GM21723 (cell line): Measurements from ENCODE around the gene FRMD5.
"Not testable (repeated sequence)": the region's sequence is repeated elsewhere in the genome, so short reads cannot be mapped to it uniquely, and the experiment has no call there.

Experiments used
- ATAC-seq: cut with Tn5 transposase; IDR thresholded peaks from one replicate; pipeline ENCODE4 v1.9.1; 2021; ENCODE audit warnings: mild to moderate bottlenecking, moderate library complexity; ENCODE audit not compliant: unreplicated experiment

FRMD5 gene

DNA sequence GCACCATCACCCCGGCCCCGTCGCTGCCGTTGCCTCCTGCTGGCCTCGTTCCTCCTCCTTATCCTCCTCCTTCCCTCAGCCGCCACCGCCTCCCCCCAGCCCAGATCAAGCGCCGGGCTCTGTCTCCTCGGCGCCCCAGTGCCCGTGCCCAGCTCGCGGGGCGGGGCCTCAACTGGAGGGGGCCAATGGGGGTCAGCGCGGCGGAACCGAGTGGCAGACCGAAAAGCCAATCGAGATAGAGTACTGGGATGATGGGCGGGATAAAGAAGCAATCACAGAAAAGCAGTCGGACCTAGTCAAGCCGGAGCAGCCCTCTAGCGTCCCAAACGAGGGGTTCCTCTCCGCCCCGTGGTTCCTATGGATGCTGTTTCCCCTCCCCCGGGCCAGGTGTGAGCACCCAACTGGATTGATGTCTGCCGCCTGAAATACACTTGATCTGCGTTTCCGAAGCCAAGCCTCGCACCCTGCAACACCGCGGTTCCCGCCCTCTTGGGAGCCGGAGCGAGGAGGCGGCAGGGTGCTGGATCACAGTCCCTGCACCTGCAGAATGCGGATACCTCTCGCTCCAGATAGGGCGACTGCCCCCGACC is at the start of gene FRMD5:
Gene FRMD5, minus strand, starts transcription at position 121 of the 590 bp plus-strand sequence.
- ATAC-seq = peak; percentile 96

DNA sequence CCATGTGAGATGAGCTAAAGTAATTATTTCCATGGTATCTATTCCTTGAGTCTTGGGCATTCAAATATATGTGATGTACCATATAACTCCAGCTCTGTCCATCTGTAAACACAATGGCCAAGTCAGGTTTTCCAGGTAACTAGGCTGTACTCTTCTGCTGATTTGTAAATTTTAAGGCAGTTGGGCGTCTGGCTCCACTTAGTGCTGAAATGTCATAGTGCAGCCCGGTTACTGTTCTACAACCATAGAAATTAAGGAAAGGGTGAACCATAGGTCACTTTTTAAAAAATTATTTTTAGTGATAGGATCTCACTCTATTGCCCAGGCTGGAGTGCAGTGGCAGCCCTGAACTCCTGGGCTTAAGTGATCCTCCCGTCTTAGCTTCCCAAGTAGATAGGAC is 48.8 kb upstream of the FRMD5 start:
- no peak for ATAC-seq

DNA sequence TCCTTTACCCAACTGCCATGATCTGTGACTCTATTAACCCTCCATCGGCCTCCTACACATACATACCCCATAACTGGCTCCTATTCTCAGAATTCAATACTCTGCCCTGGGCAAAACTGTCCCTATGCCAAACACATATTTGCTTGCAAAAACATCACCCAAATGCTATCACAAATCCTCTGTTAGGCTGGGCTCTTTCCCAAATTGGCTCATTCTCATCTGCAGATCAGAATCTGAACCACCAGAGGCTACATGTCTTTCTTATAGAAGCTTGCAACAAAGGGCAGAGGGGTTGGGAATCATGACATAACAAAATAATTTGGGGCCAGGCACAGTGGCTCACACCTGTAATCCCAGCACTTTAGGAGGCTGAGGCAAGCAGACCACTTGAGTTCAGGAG is 48.1 kb upstream of the FRMD5 start:
- ATAC-seq = no peak

DNA sequence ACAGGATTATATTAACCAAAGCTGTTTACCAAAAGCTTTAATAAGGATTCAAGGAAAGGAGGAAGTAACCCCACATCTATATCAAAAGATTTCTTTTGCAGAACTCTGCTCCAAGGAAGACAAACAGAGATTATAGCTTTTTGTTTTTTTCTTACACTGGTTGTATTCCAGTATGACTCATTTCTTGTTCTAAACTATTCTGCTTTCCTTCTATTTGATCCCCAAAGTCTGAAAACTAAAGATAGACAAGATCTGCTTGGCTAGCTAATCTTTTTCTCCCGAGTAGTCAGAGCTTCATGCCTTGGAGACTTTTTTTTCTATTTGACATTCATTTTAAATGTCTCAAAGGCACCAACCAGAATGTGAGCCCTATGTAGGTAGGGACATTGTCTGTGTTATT is 36.8 kb upstream of the FRMD5 start:
- ATAC-seq = no peak

DNA sequence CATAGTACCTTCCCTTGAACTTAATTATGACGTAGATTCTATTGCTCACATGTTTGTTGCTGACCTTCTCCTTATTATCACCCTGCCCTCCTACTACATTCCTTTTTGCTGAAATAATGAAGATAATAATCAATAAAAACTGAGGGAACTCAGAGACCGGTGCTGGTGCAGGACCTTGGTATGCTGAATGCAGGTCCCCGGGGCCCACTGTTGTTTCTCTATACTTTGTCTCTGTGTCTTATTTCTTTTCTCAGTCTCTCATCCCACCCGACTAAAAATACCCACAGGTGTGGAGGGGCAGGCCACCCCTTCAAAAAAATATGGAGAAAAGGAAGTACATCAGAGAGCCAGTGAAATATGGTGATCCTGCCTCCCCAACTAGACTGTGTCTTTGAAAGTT is 34.2 kb upstream of the FRMD5 start:
- not testable (repeated sequence) for ATAC-seq

DNA sequence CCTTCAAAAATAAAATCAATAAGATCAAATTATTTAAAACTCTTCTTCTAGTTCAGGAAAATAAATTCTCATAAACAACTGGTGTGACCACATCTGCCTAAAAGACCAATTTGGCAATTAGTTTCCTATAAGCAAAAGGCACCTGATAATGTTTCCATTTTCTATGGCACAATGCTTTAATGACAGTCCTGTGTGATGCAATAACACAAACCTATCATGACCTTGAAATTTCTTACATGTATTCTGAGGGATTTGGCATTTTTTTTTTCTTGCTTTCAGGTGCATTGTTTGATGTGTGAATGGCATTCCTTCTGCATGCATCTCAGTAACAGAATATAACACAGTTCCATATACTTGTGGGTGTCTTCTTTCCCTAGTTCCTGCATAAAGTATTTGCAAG is 32.5 kb upstream of the FRMD5 start:
- ATAC-seq = no peak

DNA sequence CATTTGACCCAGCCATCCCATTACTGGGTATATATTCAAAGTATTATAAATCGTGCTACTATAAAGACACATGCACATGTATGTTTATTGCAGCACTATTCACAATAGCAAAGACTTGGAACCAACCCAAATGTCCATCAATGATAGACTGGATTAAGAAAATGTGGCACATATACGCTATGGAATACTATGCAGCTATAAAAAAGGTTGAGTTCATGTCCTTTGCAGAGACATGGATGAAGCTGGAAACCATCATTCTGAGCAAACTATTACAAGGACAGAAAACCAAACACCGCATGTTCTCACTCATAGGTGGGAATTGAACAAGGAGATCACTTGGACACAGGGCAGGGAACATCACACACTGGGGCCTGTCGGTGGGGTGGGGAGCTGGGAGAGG is 31.9 kb upstream of the FRMD5 start:
- ATAC-seq = not testable (repeated sequence)

DNA sequence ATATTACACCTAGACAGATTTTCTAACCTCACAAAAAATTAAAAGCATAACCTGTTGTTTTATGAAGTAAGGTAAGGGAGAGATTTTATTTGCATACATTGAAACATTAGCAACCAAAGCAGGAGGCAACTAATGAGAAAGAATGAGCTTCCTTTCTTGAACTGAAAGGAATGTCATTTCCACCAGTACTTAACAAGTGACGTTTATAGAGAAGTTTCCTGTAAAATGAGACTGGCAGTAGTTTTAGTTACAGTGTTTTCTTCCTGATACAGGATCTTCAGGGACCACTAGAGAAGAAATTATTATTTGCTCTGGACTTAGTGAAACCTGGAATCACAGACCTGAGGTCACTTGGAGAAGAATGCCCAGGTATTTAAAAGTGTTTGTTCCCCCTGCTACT is 27.4 kb upstream of the FRMD5 start:
- ATAC-seq = no peak

DNA sequence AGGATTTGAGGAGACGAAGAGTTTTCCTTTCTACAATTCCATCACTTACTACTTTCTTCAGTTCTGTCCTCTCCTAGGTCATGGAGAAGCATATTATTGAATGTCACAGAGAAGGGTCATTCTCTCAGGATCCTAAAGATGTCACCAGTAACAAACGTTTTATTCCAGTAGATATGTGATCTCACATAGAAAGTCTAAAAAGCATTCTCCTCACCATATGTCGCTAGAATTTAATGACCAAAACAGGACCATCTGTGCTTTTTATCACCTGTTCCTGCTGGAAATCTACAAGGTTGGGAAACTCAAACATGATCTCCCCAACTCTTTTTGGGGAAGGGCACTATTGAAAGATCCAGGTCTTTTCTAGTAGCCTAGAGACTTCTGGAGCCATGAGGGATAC is 24.0 kb upstream of the FRMD5 start:
- ATAC-seq = no peak

DNA sequence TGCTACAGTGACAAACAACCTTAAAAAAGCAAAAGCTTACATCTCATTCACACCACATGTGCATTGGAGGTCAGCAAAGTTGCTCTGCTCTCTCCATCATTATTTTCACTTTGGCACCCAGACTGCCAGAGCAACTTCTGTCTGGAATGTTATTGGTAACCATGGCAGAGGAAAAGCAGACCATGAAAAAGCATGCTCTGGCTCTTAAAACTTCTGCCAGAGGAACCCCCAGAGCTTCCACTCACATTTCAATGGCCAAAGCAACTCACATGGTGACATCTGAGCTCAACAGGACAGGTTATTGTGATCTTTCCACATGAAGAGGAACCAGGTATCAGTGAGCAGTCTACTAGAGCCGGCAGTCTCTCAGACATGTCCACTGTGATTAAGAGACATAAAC is 21.9 kb upstream of the FRMD5 start:
- ATAC-seq = no peak

DNA sequence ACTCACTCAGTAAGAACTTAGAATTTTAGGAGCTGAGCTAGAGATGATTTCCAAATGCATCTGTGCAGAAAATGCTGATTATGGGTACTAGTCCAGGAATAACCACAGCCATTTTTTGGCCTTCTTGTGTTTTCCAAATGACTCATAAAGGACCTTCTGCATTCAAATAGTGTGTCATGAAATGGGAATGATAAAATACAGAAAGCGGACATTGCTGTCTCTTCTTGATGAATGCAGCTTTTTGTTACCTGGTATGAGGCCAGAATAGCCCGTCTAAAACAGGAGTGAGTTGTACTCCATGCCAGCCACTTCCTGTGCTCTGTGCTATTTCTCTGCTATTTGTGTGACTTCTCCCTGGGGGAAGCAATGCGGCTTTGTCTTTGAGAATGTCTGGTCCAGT is 20.5 kb upstream of the FRMD5 start:
- ATAC-seq = no peak

DNA sequence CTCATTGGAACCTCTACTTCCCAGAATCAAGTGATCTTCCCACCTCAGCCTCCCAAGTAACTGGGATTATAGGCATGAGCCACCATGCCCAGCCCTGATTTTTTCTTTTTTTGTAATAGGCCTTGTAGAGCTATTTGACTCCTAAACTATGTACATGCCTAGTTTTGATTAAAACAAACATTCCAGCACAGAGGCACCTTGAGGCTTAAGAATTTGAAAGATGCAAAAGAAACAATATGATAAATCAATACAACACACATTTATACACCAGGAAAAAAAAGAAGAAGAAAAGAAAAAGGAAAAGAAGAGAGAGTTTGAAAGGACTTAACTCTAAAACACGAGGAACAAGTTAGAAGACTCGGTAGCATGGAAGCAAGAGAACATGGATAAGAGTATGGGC is 13.9 kb upstream of the FRMD5 start:
- ATAC-seq = no peak

DNA sequence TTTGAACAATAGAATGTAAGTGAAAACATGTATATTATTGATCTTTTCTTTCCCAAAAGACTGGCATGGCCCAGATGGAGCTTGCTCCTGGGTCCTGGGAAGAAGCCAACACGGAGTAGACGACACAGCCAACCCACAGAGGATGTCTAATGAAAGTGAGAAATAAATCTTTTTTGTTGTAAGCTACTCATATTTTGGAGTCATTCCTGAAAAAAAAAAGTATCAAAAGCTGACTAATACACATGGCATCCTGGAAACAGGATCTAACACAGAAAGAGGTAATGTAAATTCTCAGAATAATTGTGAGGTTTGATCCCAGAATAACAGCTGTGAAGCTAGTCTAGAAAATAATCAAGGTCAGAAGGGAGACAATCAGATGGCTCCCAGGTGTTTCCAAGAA is 12.6 kb upstream of the FRMD5 start:
- ATAC-seq = no peak

DNA sequence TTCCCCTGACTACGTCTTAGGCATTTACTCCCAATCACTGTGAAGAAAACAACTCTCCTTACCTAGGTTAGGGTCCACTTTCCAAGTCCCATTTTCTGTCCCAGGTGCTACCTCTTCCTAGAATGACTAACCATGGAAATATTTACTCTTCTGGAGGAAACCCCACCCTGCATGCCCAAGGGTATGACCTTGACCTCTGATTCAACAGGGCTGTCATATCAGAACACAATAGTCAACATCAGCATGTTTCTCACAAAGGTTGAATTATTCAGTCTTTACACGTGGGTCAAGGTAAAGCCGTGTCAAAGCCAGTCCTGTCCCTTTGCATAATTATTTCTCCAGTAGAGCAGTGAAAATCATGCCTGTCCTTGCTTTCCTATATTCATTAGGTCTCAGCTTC is 4.3 kb upstream of the FRMD5 start:
- ATAC-seq = no peak

DNA sequence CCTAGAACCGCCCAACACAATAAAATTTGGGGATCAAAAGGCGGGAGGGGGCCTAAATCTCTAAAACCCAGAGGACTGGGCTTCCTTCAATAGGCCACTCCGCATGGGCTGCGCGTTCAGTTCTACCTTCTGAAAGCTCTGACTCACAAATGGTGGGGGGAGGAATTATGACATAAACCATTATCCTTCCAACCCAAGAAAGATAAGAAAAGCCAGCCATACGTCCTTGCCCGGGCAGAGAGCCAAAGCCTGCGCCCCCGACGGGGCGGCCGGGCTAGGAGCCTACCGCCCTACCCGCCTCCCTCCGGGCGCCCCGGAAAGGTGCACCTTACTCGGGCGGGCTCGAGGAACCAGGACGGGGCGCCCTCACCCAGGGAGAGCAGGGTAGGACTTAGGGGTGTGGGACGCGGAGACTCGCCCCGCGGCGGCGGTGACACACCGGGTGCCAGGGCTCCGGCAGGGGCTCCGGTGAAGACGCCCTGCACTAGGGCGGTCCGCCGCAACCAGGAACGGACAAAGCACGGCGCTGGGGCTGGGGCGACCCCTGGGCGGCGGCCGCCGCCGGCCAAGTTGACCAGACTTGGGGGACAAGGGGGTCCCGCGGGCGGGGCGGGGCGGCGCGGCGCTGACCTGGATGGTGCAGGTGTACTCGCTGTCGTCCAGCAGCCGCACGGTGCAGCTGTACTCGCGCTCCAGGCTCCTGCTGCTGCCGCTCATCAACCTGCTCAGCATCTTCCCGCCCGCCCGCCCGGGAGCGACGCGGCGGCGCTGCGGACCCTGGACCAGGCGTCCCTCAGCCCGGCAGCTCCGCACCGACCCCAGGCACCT is 534 bp downstream of the FRMD5 start:
- peak; percentile 31 for ATAC-seq

DNA sequence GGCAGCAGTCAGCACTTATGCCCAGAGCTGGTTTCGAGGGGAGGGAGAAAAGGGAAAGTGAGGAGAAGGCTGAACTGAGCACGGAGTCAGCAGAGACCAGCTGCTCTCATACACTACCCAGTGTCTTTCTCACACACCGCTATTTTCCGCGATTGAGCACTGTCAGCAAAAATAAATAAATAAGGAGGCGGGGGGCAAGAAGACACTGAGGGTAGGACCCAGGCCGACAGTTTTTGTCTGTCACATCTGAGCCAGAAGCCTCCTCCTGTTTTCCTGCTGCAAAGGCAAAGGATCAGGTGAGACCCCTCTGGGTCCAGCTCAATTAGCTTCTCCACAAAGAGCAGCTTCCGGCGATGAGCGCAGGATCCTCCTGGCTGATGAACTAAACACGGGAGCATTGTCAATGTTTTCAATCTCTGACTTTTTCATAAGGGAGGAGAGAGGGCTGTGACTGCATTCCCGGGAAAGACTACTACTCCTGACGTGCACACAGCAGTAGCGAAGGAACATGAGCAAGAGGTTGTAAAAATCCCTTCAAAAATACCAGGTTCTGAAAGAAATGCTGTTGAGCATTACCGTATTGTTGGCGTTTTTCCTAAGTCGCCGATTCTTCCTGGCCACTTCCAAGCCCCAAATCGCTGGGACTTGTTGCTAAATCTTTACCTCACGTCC is 1.3 kb downstream of the FRMD5 start:
- ATAC-seq = no peak

DNA sequence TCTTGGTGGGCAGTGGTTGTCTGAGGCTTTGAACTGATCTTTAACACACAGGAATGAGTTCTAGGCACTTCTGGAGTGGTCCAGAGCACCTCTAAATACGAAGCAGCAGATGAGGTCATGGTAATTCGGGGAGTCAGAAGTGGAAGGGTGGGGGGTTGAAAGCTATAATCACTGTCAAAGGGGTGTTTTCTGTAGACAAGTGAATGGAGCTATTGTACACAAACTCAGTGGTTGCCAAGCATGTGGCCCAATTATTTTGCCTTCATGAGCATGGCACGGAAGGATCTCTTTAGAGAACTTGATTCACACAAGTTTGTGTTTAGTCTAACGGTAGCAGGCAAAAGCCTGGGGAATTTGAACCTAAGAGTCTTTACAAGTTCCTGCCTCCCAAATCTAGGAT is 6.3 kb downstream of the FRMD5 start:
- ATAC-seq = no peak

DNA sequence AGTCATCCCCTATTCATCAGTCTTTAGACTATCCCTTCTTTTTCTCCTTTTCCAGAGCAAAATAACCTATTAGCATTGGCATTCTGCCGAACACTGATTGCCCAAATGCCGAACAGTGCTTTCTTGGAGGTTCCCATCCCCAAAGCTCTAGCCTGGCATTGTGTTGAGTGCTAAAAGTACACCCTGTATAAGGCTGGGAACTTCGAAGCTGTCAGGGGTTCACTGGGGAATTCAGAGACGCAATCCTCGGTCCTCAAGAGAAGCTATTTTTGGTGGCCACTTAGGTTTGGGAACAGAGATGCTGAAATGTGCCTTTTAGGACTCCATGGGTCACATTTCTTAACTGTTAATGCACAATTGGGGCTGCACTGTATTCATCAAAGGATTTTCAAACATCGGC is 8.4 kb downstream of the FRMD5 start:
- ATAC-seq = no peak

DNA sequence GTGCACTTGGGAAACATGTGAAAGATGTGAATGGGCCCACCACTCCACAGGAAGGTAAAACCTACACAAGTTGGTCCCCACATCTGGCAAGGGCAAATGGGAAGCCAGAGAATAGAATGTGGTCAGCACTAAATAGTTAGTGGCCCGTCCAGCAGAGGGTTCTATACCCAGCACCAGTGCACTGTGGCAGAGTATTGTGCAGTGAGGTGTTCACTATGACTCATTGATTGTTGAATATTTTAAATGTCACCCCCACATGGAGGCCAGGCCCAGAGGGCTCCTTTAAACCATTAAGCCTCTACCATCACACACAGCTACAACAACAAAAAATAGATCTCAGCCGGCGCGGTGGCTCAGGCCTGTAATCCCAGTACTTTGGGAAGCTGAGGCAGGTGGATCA is 11.7 kb downstream of the FRMD5 start:
- ATAC-seq = no peak

DNA sequence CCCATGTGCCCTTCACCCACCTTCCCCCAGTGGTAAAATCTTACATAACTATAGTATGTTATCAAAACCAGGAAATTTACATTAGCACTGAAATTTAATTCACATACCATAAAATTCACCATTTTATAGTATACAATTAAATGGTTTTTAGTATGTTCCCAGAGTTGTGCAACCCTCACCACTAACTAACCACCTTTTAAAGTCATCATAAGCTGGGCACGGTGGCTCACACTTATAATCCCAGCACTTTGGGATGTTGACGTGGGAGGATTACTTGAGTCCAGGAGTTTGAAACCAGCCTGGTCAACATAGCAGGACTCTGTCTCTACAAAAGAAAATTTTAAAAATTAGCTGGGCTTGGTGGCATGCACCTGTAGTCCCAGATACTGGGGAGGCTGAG is 13.7 kb downstream of the FRMD5 start:
- ATAC-seq = no peak

DNA sequence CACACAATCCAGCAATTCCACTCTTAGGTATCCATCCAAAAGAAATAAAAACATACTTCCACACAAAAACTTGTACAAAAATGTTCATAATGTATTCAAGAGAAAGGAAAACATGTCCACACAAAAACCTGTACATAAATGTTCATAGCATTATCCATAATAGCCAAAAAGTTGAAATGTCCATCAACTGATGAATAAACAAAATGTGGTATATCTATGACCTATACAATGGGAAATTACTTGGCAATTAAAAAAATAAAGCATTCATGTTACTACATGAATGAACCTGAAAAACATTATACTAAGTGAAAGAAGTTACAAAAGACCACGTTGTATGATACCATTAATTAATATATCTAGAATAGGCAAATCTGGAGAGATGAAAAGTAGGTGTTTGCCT is 17.9 kb downstream of the FRMD5 start:
- no peak for ATAC-seq

DNA sequence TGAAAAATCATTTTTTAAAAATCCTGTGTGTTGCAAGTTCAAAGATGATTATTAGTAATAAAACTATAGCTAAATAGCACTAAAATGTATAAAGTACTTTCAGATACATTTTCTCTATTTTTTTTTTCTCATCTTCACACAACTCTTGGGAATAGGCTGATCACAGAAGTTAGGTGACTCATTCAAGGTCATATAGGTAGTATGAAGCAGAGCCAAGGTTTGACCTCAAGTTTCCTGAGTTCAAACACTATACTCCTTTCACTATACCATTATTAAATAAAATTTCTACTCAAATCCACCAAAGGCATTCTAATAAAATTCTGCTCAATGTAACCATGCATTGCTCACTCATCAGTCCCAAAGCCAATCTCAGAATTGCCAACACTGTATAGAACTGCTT is 21.3 kb downstream of the FRMD5 start:
- ATAC-seq = no peak
